H1 (cell line): ENCODE measurements around the gene MIGA1. TPM values are rescaled to one million over a fixed set of nuclear protein-coding genes. Genes with fewer than 3 reads are reported as not detected.

Experiments
- BACH1 ChIP-seq: IDR thresholded peaks from 2 replicates; pipeline ENCODE4 v1.6.1; 2012; ENCODE audit warnings: low read length, improper control_type of control experiment
- BCL11A ChIP-seq, 2 experiments: IDR thresholded peaks; one replicate each; pipeline ENCODE4 v1.6.1; 2011; ENCODE audit warnings: low read depth in 2 of 2, low read length in 2 of 2, mild to moderate bottlenecking in 2 of 2
- BRCA1 ChIP-seq: IDR thresholded peaks from 2 replicates; pipeline ENCODE4 v1.6.1; 2012; ENCODE audit warnings: low read depth, low read length, improper control_type of control experiment
- CBX8 ChIP-seq: fragments of 300-800, 300-1000 bp; sonication (generic); IDR thresholded peaks from 2 replicates; pipeline ENCODE4 v1.7.1; 2016; ENCODE audit warnings: low read depth, low read length, borderline replicate concordance
- CTBP2 ChIP-seq: IDR thresholded peaks from 2 replicates; pipeline ENCODE4 v1.7.0; 2011; ENCODE audit warnings: borderline replicate concordance, mild to moderate bottlenecking, moderate library complexity, mixed read lengths, low read length; ENCODE audit not compliant: insufficient read depth, insufficient read length
- EZH2 ChIP-seq: fragments of 200-600 bp; sonication (generic); IDR thresholded peaks from 2 replicates; pipeline ENCODE4 v1.7.1; 2012; ENCODE audit warnings: low read depth, mild to moderate bottlenecking, moderate library complexity, low read length, inconsistent platforms; ENCODE audit not compliant: severe bottlenecking
- JUN ChIP-seq: IDR thresholded peaks from 2 replicates; pipeline ENCODE4 v1.6.1; 2011; ENCODE audit warnings: low read depth, mild to moderate bottlenecking, improper control_type of control experiment, low read length
- KDM4A ChIP-seq: IDR thresholded peaks from one replicate; pipeline ENCODE4 v1.7.1; 2012; ENCODE audit warnings: low read depth, mild to moderate bottlenecking, moderate library complexity, low read length, inconsistent platforms; ENCODE audit not compliant: severe bottlenecking
- RNF2 ChIP-seq: fragments of 200-900, 300-1000 bp; sonication (generic); IDR thresholded peaks from 2 replicates; pipeline ENCODE4 v1.7.1; 2016; ENCODE audit warnings: borderline replicate concordance, low read depth, mild to moderate bottlenecking, antibody characterized with exemption, low read length; ENCODE audit not compliant: poor library complexity, severe bottlenecking; ENCODE audit errors: missing control alignments
- SP1 ChIP-seq: IDR thresholded peaks from 2 replicates; pipeline ENCODE4 v1.6.1; 2011; ENCODE audit warnings: low read depth, low read length
- SP2 ChIP-seq: IDR thresholded peaks from 2 replicates; pipeline ENCODE4 v1.6.1; 2012; ENCODE audit warnings: mild to moderate bottlenecking, low read length, inconsistent platforms
- TAF1 ChIP-seq: IDR thresholded peaks from 2 replicates; pipeline ENCODE4 v1.6.1; 2011; ENCODE audit warnings: mild to moderate bottlenecking, low read depth, low read length
- TCF12 ChIP-seq: IDR thresholded peaks from 2 replicates; pipeline ENCODE4 v1.6.1; 2011; ENCODE audit warnings: low read depth, mild to moderate bottlenecking, low read length
- polyA plus RNA-seq, 7 experiments: library from polyadenylated mRNA; depleted of rRNA in 3 of 7; stranded (reverse) in 5 of 7; unstranded in 2 of 7; fragments of >200 nt in 5 of 7; fragments of 200-250 nt in 2 of 7; gene quantifications; 1 replicate in 5 of 7; 2 replicates in 1 of 7; 4 replicates in 1 of 7; pipeline versions ENCODE4 v1.2.1 to v1.2.3, GENCODE V29; 2011 to 2013; ENCODE audit warnings: missing spikeins in 2 of 7, mixed read lengths in 2 of 7
- total RNA-seq: library from RNA; stranded (reverse); fragmentation: NEBNext Ultra II Directional; extraction: Animal tissue kit (Norgen Biotek cat#: 25700); gene quantifications from 2 replicates; pipeline ENCODE4 v1.2.1, GENCODE V29; 2021
- TF ChIP-seq, protein P1 (sequence below), 3 experiments: IDR thresholded peaks; 1 replicate in 2 of 3; 2 replicates in 1 of 3; pipeline versions ENCODE4 v1.5.1 to v1.6.1; 2011; ENCODE audit warnings: low read length in 3 of 3, mild to moderate bottlenecking in 3 of 3, inconsistent platforms in 2 of 3, low read depth in 1 of 3, moderate library complexity in 1 of 3; ENCODE audit not compliant: insufficient read depth in 1 of 3; ENCODE audit errors: control extremely low read depth in 1 of 3
- TF ChIP-seq, protein P2 (sequence below): IDR thresholded peaks from 2 replicates; pipeline ENCODE4 v1.6.1; 2011; ENCODE audit warnings: low read depth, mild to moderate bottlenecking, low read length; ENCODE audit not compliant: insufficient read depth
- TF ChIP-seq, protein P3 (sequence below): IDR thresholded peaks from 2 replicates; pipeline ENCODE4 v1.6.1; 2012; ENCODE audit warnings: inconsistent platforms
- TF ChIP-seq, protein P4 (sequence below): IDR thresholded peaks from 2 replicates; pipeline ENCODE4 v1.6.1; 2012; ENCODE audit warnings: low read length, inconsistent platforms

MIGA1 gene
- total and polyA plus RNA-seq, 2 of the 8 experiments (the other 6 are each of a cell fraction or from before 2014, with no cell fraction given), result 0.95 to 7.0 TPM

DNA sequence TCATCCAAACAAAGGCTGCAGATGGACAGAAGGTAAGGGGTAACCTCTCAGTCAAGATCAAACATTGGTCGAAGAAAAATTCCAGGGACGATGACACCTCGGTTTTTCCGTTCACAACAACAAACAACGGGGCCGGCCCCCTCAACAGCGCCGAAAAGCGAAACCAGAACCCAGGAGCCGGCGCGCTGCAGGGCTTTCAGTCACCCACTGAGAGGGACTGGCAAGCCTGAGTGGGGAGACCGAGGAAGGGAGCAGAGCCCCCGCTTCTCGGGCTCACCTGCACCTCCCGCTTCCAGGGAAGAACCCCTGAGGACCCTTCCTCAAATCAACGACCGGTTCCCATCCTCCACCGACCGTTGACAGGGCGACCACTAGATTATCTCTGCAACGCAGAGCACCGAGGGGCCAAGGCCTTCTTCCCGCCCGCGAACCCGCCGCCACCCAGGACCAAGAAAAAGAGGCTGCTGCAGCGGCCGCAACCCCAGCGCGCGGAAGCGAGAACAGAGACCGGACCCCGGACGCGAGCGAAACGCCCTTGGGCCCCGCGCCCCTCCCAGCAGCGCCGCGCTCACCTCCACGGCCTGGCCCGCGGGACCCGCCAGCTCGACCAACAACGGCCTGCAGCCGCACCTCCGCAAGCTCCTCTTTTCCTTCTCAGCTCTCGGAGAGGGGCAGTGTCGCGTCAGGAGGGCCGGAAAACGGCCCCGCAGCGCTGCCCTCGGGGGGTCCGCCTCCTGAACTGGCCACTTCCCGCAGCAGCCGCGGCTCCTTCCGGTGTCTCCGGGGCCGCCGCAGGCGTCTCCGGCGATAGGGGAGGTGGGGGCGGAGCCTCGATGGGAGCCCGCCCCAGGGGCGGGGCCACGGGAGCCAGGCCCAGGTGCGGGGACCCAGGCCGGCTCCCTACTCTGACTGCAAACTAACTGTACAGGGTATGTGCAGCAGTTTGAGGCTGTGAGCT lies 20.1 kb upstream of the MIGA1 start, which contains the start of gene USP33 (continued):
- TF ChIP-seq, protein P1, sequence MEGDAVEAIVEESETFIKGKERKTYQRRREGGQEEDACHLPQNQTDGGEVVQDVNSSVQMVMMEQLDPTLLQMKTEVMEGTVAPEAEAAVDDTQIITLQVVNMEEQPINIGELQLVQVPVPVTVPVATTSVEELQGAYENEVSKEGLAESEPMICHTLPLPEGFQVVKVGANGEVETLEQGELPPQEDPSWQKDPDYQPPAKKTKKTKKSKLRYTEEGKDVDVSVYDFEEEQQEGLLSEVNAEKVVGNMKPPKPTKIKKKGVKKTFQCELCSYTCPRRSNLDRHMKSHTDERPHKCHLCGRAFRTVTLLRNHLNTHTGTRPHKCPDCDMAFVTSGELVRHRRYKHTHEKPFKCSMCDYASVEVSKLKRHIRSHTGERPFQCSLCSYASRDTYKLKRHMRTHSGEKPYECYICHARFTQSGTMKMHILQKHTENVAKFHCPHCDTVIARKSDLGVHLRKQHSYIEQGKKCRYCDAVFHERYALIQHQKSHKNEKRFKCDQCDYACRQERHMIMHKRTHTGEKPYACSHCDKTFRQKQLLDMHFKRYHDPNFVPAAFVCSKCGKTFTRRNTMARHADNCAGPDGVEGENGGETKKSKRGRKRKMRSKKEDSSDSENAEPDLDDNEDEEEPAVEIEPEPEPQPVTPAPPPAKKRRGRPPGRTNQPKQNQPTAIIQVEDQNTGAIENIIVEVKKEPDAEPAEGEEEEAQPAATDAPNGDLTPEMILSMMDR (IDR thresholded peaks at IDR 0.05; ENCODE audit: control extremely low read depth in 1 of 3, insufficient read depth in 1 of 3, low read depth in 1 of 3, low read length in 3 of 3), result no peak
- TF ChIP-seq BACH1 (no peak), SP1 (peak; percentile 61; the same call in 1 of the 2 replicates), BCL11A (IDR thresholded peaks at IDR 0.05; ENCODE audit: low read depth in 2 of 2, low read length in 2 of 2) (no peak), KDM4A (peak; percentile 93), RNF2 (no peak), TCF12 (no peak), TAF1 (peak; percentile 49; the same call in 1 of the 2 replicates), SP2 (no peak), CBX8 (no peak), BRCA1 (no peak), JUN (no peak), EZH2 (no peak), CTBP2 (peak; percentile 47)
- TF ChIP-seq, protein P2, sequence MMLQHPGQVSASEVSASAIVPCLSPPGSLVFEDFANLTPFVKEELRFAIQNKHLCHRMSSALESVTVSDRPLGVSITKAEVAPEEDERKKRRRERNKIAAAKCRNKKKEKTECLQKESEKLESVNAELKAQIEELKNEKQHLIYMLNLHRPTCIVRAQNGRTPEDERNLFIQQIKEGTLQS, result no peak
- TF ChIP-seq, protein P3, sequence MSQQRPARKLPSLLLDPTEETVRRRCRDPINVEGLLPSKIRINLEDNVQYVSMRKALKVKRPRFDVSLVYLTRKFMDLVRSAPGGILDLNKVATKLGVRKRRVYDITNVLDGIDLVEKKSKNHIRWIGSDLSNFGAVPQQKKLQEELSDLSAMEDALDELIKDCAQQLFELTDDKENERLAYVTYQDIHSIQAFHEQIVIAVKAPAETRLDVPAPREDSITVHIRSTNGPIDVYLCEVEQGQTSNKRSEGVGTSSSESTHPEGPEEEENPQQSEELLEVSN, result no peak
- TF ChIP-seq, protein P4, sequence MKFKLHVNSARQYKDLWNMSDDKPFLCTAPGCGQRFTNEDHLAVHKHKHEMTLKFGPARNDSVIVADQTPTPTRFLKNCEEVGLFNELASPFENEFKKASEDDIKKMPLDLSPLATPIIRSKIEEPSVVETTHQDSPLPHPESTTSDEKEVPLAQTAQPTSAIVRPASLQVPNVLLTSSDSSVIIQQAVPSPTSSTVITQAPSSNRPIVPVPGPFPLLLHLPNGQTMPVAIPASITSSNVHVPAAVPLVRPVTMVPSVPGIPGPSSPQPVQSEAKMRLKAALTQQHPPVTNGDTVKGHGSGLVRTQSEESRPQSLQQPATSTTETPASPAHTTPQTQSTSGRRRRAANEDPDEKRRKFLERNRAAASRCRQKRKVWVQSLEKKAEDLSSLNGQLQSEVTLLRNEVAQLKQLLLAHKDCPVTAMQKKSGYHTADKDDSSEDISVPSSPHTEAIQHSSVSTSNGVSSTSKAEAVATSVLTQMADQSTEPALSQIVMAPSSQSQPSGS, result no peak
